Middle frontal gyrus (tissue), 1 donor: ENCODE measurements around the gene CDK4.

Experiments
- DNase-seq: peaks from one replicate; pipeline ENCODE4 v3.0.0-alpha.2; 2015; ENCODE audit warnings: low spot score; ENCODE audit errors: extremely low spot score

Gene CDK4

GRCh38 chr12:57739914-57740538 lies 12.1 kb downstream of the CDK4 start:
- no peak for DNase-seq

GRCh38 chr12:57739387-57739786 lies 12.7 kb downstream of the CDK4 start:
- DNase-seq, result no peak

GRCh38 chr12:57738661-57739237 lies 13.4 kb downstream of the CDK4 start, which contains the start of gene AGAP2:
Gene AGAP2 (minus strand): TSS chr12:57738742. CDS start chr12:57738246, 496 bp downstream.
- DNase-seq, result peak; percentile 48

- DNase-seq, result no peak
Measured at GRCh38 chr12:57737467-57738460, 14.3 kb downstream of the CDK4 start.

- DNase-seq, result no peak
Measured at GRCh38 chr12:57736741-57737466, 15.2 kb downstream of the CDK4 start.

GRCh38 chr12:57735952-57736740 lies 16.0 kb downstream of the CDK4 start:
- no peak for DNase-seq

- DNase-seq, result no peak
Measured at GRCh38 chr12:57735198-57735855, 16.8 kb downstream of the CDK4 start.

GRCh38 chr12:57734591-57734990 lies 17.5 kb downstream of the CDK4 start:
- no peak for DNase-seq

GRCh38 chr12:57733928-57734327 lies 18.2 kb downstream of the CDK4 start:
- no peak for DNase-seq

- DNase-seq, result no peak
Measured at GRCh38 chr12:57732726-57733593, 19.1 kb downstream of the CDK4 start.

GRCh38 chr12:57732270-57732669 lies 19.8 kb downstream of the CDK4 start:
- DNase-seq, result no peak

- no peak for DNase-seq
Measured at GRCh38 chr12:57731411-57732080, 20.6 kb downstream of the CDK4 start.

- DNase-seq, result no peak
Measured at GRCh38 chr12:57730336-57731067, 21.6 kb downstream of the CDK4 start.

- DNase-seq, result no peak
Measured at GRCh38 chr12:57729321-57729844, 22.7 kb downstream of the CDK4 start.

GRCh38 chr12:57727758-57728395 lies 24.2 kb downstream of the CDK4 start:
- DNase-seq, result no peak

- no peak for DNase-seq
Measured at GRCh38 chr12:57726884-57727757, 25.0 kb downstream of the CDK4 start.
